Right atrium auricular region (tissue), 2 donors: Measurements from ENCODE around the gene DNAH3. TPM values are rescaled to one million over a fixed set of nuclear protein-coding genes. Genes with fewer than 3 reads are reported as not detected.

ENCODE experiments used
- DNase-seq: peaks from one replicate; pipeline ENCODE4 v3.0.0-alpha.2; 2019; ENCODE audit warnings: low spot score
- H3K27ac ChIP-seq, 2 donors: fragments of 200-600 bp; sonication (generic); 1 replicate in 1 of 2; 2 replicates in 1 of 2; pipeline ENCODE4 v1.5.1; 2016 to 2019
- H3K27me3 ChIP-seq, 2 donors: fragments of 200-600 bp; sonication (generic); one replicate each; pipeline versions ENCODE4 v1.5.1 to v1.6.0; 2017 to 2019
- H3K36me3 ChIP-seq: fragments of 200-600 bp; sonication (generic); one replicate; pipeline ENCODE4 v1.5.1; 2016
- H3K4me1 ChIP-seq, 2 donors: fragments of 200-600 bp; sonication (generic); one replicate each; pipeline versions ENCODE4 v1.5.1 to v1.6.0; 2017 to 2019
- H3K4me3 ChIP-seq, 2 donors: fragments of 200-600 bp; sonication (generic); 1 replicate in 1 of 2; 2 replicates in 1 of 2; pipeline ENCODE4 v1.5.1; 2017 to 2019; ENCODE audit warnings: mild to moderate bottlenecking in 1 of 2, moderate library complexity in 1 of 2
- H3K9me3 ChIP-seq, 2 donors: fragments of 200-600 bp; sonication (generic); one replicate each; pipeline ENCODE4 v1.5.1; 2019
- CTCF ChIP-seq, 2 donors: fragments of 200-600 bp; sonication (generic); IDR thresholded peaks; one replicate each; pipeline ENCODE4 v1.5.1; 2019; ENCODE audit warnings: antibody characterized with exemption in 2 of 2
- total RNA-seq, 2 donors: library from RNA; depleted of rRNA; stranded (reverse); fragments of >200 nt; gene quantifications; one replicate each; pipeline ENCODE4 v1.1.0, GENCODE V29; 2016

The DNAH3 gene
- total RNA-seq, 2 donors from 2014 or later = 0.20 TPM; not detected in 1

DNA sequence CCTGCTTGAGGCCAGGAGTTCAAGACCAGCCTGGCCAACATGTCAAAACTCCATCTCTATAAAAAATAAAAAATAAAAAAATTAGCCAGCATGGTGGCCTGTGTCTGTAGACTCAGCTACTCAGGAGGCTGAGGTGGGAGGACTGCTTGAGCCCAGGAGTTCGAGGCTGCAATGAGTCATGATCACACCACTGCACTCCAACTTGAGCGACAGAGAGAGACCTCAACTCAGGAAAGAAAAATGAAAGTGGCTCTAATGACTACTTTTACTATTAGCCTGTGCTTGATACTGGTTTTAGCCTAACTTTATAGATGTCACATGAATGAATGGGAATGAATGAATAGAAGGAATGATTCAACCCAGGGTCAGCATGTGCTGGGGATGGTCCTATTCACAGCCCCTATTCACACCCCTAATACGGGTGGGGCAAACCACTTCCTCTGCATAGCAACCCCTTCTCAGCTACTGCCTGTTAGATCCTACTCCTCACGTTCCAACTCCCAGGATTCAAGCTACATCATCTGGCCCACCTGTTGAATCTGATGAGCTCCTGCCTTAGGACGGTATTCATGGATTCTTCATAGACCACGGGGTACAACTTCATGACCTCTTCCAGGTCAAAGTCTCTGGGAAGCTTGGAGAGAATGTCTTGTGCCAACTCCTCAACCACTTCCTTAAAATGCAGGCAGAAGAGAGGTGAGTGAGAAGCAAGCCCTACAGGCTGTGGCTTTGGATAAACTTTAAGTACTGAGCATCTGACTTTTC is 209.6 kb downstream of the DNAH3 start:
- Histone ChIP-seq H3K27me3 (no peaks in the 10 kb centered on the region), H3K4me1 (no peaks in the 10 kb centered on the region), H3K36me3 (no peaks in the 10 kb centered on the region), H3K4me3 (no peak overlapping the region), H3K27ac (no peak overlapping the region), H3K9me3 (no peaks in the 10 kb centered on the region)
- TF ChIP-seq CTCF (IDR thresholded peaks at IDR 0.05) = no peak
- no peak for DNase-seq

DNA sequence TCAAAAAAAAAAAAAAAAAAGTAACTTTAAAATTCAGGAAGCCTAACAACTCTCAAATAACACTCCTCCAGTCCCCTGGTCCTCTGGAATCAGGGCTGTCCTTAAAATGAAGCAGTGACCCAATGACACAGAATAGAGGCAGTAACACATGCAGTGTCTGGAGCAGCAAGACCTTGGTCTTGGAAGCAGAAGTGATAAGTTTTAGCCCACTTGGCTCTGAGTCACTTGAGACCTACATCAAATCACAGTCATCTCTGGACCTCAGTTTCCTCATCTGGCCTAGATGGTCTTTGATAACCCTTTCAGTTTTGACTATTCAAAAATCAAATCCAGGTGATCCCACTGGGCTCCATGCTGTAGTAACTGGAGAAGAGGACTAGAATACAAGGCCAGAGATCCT is 211.0 kb downstream of the DNAH3 start:
- no peak for TF ChIP-seq CTCF (IDR thresholded peaks at IDR 0.05)
- H3K4me1 ChIP-seq = no peaks in the 10 kb centered on the region

GRCh38 chr16:20938426-20938825 is 212.2 kb downstream of the DNAH3 start:
- H3K27me3 ChIP-seq = no peaks in the 10 kb centered on the region
- H3K9me3 ChIP-seq = no peaks in the 10 kb centered on the region
- no peak overlapping the region for H3K27ac ChIP-seq
- no peak for TF ChIP-seq CTCF (IDR thresholded peaks at IDR 0.05)
- no peak for DNase-seq
- H3K4me1 ChIP-seq = no peaks in the 10 kb centered on the region
- H3K4me3 ChIP-seq = no peak overlapping the region
- no peaks in the 10 kb centered on the region for H3K36me3 ChIP-seq

More for the DNA sequence above, 211.0 kb downstream of the DNAH3 start:
- H3K4me3 ChIP-seq = no peak overlapping the region
- no peaks in the 10 kb centered on the region for H3K27me3 ChIP-seq
- no peaks in the 10 kb centered on the region for H3K36me3 ChIP-seq
- no peak for DNase-seq
- H3K9me3 ChIP-seq = no peaks in the 10 kb centered on the region
- H3K27ac ChIP-seq = no peak overlapping the region

DNA sequence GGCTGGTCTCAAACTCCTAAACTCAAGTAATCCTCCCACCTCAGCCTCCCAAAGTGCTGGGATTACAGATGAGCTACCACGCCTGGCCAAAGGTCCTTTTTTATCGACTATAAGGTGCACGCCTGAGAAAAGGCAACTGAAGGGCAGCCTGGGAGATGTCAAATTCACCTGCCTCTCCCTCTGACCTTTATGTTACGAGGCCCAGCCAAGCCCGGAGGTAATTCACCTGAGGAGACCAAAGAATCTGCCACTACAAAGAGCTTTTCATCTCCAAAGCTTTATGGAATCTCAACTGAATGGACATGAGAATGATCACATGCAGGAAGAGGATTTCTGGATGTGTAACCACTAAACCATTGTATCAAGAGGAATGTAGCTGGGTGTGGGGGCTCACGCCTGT is 212.9 kb downstream of the DNAH3 start:
- no peaks in the 10 kb centered on the region for H3K4me1 ChIP-seq
- H3K4me3 ChIP-seq = no peak overlapping the region

DNA sequence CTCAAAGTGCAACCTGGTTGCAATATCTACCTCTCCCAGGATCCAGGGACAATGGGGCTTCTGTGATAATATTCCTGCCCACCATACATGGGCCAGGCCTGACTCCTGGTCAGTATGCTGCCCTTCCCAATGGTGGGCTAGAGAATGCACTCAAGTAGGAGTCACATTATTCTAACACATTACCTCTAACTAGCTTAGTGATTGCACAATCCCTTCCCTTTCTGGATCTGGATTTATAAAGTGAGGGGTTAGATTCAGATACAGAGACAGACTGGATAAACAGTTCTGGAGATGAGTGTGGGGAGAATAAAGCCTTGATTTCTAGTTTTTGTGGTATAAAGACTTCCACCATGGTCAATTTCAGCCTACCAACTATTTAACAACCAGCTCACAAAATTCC is 217.1 kb downstream of the DNAH3 start:
- Histone ChIP-seq H3K36me3 (no peaks in the 10 kb centered on the region), H3K4me3 (no peak overlapping the region), H3K9me3 (no peaks in the 10 kb centered on the region), H3K4me1 (peaks cover 0 to 7% of the 10 kb centered on the region in 2 donors), H3K27me3 (no peaks in the 10 kb centered on the region), H3K27ac (no peak overlapping the region)
- TF ChIP-seq CTCF (IDR thresholded peaks at IDR 0.05) = no peak
- DNase-seq = no peak

More for the DNA sequence above, 212.9 kb downstream of the DNAH3 start:
- DNase-seq = no peak
- no peak overlapping the region for H3K27ac ChIP-seq
- no peaks in the 10 kb centered on the region for H3K36me3 ChIP-seq
- no peaks in the 10 kb centered on the region for H3K27me3 ChIP-seq
- TF ChIP-seq CTCF (IDR thresholded peaks at IDR 0.05) = no peak
- H3K9me3 ChIP-seq = no peaks in the 10 kb centered on the region
